Astrocyte (in vitro differentiated cells and primary cell): ENCODE measurements around the gene ADH4.

Experiments
- EZH2 ChIP-seq: IDR thresholded peaks from 2 replicates; pipeline ENCODE4 v1.6.1; 2012; ENCODE audit warnings: mild to moderate bottlenecking, low read length, inconsistent platforms; ENCODE audit not compliant: insufficient read depth
- TF ChIP-seq, protein P1 (sequence below): IDR thresholded peaks from 2 replicates; pipeline ENCODE4 v1.5.1; 2011; ENCODE audit warnings: low read depth, mild to moderate bottlenecking, inconsistent platforms, low read length, moderate library complexity; ENCODE audit not compliant: insufficient read depth

DNA sequence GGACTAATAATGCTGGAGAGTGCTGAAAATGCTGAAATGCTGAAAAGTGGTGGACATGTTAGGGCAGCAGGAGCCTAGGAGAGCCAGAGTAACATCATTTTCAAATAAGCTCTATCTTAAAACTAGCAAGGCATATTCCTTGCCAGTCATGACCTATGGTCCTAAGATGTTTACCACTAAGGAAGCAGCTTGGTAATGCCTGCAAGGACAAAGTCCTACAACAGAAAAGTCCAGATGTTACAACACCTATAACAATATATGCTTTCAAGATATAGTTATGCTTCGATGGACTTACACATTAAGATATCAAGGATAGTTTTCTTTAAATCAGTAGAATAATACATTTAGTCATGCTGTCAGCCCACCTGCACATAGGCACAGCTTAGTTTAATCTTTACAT, 4.5 kb upstream of the ADH4 start:
- TF ChIP-seq, protein P1, sequence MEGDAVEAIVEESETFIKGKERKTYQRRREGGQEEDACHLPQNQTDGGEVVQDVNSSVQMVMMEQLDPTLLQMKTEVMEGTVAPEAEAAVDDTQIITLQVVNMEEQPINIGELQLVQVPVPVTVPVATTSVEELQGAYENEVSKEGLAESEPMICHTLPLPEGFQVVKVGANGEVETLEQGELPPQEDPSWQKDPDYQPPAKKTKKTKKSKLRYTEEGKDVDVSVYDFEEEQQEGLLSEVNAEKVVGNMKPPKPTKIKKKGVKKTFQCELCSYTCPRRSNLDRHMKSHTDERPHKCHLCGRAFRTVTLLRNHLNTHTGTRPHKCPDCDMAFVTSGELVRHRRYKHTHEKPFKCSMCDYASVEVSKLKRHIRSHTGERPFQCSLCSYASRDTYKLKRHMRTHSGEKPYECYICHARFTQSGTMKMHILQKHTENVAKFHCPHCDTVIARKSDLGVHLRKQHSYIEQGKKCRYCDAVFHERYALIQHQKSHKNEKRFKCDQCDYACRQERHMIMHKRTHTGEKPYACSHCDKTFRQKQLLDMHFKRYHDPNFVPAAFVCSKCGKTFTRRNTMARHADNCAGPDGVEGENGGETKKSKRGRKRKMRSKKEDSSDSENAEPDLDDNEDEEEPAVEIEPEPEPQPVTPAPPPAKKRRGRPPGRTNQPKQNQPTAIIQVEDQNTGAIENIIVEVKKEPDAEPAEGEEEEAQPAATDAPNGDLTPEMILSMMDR: no peak
- no peak for TF ChIP-seq EZH2
